GM23248 (cell line): ENCODE measurements around the gene RAB11A.

Source experiments
- EZH2 ChIP-seq: fragments of 200-600 bp; sonication (generic); IDR thresholded peaks from 2 replicates; pipeline ENCODE4 v1.6.1; 2018; ENCODE audit warnings: antibody characterized with exemption, mild to moderate bottlenecking; ENCODE audit not compliant: insufficient read depth, poor library complexity, severe bottlenecking
- EZH2phosphoT487 ChIP-seq: fragments of 200-600 bp; sonication (generic); IDR thresholded peaks from 2 replicates; pipeline ENCODE4 v1.6.1; 2018; ENCODE audit warnings: antibody characterized with exemption, moderate library complexity, mild to moderate bottlenecking, low read depth; ENCODE audit not compliant: insufficient read depth

DNA sequence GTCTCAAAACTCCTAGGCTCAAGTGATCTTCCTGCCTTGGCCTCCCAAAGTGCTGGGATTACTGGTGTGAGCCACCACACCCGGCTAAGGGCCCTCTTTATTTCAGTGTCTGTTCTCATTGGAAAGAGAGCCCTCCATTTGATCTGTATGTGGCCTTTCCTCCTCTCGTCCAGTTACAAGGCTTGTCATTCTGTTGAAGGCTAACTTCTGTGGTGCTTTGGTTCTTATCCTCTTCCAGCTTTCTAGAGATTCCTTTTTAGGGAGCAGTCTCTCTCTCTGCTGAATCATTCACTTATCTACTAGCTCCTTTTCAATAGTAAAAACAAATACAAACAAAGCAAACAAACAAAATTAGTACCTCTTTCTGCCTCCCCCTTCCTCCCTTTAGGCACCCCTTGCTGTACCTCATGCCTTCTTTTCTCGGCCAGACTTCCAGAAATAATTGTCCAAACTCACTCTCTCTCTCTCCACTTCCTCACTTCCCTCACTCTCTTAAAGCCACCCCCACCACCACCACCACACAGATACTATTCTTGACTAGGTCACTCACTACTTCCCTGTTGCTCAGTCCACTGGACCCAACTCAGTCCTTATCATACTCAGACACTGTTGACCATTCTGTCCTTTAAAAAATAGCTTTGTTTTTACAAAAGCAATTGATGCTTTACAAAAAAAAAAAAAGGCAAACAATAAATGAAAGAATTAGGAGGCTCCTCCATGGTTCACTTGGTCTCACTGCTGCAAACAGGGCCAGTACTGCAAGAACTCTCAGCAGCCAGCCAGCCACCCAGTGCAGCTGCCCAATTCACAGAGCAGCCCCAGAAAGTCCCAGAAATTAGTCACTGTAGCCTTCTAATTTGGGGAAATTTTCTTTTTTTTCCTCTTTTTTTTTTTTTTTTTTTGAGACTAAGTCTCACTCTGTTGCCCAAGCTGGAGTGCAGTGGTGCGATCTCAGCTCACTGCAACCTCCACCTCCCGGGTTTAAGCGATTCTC is 31.7 kb upstream of the RAB11A start:
- no peak for TF ChIP-seq EZH2
- no peak for TF ChIP-seq EZH2phosphoT487
